IPS DF 4.7 (cell line): ENCODE measurements around the gene ZNF222.

Source experiments
- DNase-seq: peaks from one replicate; pipeline ENCODE4 v3.0.0-alpha.2; 2013; ENCODE audit warnings: low spot score; ENCODE audit errors: extremely low read depth

ZNF222 gene

GRCh38 chr19:44051650-44052402 is 26.6 kb downstream of the ZNF222 start, which contains the start of gene ZNF223:
TSS of gene ZNF223 (plus strand) at chr19:44052036. CDS start at chr19:44055177, 3,141 bp downstream.
- DNase-seq = peak; percentile 92

GRCh38 chr19:44055870-44056269 is 30.7 kb downstream of the ZNF222 start:
- no peak for DNase-seq

GRCh38 chr19:44059229-44059628 is 34.0 kb downstream of the ZNF222 start:
- no peak for DNase-seq

GRCh38 chr19:44061038-44061437 is 35.9 kb downstream of the ZNF222 start:
- DNase-seq = no peak

- DNase-seq = no peak
Measured at GRCh38 chr19:44066305-44066704, 41.1 kb downstream of the ZNF222 start.

DNA sequence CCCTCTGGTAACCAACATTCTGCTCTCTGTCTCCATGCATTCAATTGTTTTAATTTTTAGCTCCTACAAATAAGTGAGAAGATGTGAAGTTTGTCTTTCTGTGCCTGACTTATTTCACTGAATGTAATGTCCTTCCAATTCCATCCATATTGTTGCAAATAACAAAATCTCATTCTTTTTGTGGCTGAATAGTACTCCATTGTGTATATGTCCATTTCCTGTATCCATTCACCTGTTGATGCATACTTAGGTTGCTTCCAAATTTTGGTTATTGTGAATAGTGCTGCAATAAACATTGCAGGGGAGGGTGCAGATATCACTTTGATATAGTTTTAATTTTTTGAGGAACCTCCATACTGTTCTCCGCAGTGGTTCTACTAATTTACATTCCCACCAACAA is 44.2 kb downstream of the ZNF222 start:
- DNase-seq = no peak

DNA sequence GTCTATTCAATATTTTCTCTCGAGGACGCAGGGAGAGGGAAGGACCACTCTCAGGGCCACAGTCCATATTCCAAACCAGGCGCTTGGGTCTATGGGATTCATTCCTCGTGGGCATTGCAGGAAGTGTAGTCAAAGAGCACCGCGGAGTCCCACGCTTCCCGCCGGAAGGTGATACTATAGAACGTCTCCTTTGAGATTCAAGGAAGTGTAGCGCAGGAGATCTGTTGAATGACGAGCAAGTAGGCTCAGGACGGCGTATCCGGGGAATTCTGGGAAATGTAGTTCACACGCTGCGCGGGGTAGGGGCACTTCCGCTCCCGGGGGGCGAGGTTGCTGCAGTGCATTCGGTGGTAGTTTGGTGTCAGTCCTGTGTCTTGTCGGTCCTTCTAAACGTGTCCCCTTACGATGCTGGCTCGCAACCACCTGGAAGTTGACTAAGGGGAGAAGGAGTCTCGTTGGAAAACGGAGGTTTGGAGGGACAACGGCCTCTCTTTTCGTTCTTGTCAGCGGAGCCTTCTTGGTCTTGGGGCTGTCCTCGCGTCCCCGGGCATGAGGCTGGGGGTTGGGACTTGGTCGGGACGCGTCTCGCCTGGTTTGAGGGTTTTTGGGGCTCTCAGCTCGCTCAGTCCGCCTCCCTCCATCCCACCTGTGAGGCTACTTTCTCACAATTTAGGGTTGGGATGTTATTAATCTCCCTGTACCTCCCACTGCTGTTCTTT is 46.8 kb downstream of the ZNF222 start, which contains the start of gene ZNF284:
TSS of gene ZNF284 (plus strand) at position 336 of the 719 bp plus-strand sequence. CDS start 4,231 bp downstream, outside the sequence.
- DNase-seq = peak; percentile 82

- DNase-seq = no peak
Measured at GRCh38 chr19:44072543-44073401, 47.6 kb downstream of the ZNF222 start.

DNA sequence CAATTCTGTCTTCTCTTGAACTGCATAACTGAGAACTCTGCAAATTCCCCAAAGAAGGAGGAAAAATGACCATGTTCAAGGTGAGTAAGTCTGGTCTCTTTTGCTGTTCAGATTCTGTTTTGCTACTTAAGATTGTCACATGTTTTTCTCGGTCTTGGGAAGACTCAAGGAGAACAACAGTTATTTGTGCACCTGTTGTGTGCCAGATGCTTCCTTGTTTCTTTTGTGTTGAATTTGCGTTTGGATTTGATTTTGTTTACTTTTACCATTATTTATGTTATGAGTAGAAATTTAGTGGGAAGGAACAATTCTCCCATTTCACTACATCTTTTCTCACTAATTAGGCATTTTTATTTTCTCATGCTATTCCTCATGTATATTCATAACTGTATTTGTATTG is 51.1 kb downstream of the ZNF222 start:
- no peak for DNase-seq
